HG03103 (cell line): ENCODE results near the gene IPO11.
A peak's percentile ranks its signal among the peaks of the same experiment; 100 is the strongest.

Experiments
- ATAC-seq: cut with Tn5 transposase; IDR thresholded peaks from one replicate; pipeline ENCODE4 v1.9.1; 2021; ENCODE audit warnings: low read depth; ENCODE audit not compliant: unreplicated experiment

The IPO11 gene

DNA sequence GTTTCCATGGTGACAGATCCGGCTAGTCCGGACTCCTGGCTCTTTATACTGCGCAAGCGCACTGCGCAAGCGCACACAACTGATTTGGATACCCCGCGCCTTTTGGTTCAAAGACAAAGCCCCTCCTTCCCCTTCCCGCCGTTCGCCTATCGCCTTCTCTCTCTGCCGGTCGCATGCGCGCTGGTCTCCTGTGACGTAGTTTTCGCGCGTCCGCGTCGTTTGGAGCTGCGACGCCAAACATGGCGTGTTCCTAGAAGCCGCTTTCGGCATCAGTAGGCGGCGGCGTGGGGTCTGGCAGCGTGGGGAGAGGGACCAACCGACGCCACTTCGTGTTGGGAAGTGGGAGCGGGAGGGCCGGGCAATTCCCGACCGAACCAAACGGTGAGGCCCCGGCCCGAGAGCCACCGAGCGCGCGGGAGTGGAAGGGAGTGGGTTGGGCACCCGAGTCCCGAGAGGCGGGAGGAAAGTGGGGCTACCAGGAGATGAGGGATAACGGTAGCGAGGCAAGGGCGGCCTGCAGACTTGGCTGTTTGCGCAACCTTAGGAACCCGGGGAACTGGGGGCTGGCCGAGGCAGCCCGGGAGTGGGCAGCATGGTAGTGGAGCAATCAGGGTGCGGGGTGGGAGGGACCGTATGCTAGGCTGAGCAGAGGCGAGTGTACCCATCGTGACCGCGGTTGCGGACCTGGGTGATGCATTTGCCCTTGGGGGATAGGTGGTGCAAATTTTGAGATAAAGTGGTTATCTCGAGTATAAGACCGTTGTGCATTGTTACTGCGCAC, at the start of gene IPO11:
TSS of gene IPO11 (plus strand) at position 215 of the 781 bp plus-strand sequence. CDS start 24,517 bp downstream, outside the sequence.
- peak; percentile 97 for ATAC-seq

DNA sequence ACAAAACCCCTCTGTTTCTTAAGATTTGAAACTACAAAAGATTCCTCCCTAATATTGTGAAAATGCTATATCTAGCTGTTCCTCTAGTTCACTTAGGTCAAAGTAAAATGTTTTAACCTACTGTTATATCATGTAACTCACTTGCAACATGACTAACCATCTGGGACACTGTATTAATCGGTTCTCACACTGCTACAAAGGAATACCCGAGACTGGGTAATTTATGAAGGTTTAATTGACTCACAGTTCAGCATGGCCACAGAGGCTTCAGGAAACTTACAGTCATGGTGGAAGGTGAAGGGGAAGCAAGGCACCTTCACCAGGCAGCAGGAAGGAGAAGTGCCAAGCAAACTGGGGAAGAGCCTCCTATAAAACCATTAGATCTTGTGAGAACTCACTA, 43.5 kb upstream of the IPO11 start:
- no peak for ATAC-seq

DNA sequence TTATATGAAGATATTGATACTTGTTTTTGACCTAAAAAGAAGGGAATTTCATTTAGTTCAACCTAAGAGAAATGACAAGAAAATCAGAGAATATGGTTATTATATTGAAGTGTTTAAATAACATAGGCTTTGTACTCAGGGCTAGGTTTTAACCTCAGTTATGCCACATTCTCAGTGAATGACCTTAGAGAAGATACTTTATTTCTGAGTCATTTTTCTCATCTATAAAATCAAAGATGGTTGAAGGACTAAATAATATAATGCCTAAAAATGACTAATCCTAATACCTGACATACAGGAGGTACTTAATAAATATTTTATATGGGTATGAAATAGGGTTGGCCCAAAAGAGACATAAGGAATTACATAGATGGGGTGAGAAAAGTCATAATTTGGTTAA, 41.2 kb upstream of the IPO11 start:
- ATAC-seq, result no peak

DNA sequence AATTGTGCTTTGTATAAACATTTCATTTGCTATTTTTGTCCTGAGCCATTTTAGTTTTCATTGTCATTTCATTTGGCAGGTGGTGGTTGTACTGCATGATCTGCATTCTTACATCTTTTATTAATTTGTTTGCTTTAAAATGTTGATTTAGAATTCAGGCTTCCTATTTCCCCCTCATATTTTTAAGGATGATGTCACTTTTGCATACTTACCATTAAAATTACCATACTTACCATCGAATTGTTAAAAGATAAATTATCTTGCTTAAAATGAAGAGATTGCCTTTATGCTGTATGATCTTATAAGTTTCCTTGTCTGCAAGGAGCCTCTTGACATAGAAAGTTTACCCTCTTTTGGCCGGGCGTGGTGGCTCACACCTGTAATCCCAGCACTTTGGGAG, 40.0 kb upstream of the IPO11 start:
- ATAC-seq, result no peak

DNA sequence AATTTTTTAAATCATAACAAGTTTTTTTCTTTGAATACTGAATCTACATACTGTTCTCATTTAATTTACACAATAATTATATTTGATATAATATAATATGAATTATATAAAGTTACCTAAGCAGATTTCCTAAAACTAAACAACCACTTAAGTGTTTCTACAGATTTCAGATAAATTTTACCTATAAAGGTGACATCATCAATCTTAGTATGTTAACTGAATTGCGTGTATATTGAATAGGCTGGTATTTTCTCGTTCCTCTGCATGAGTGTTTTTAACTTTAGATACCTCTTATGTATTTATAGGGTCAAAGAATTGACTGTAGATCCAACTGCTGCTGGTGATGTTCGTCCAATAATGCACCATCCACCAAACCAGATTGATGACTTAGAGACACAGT, 39.2 kb upstream of the IPO11 start:
- ATAC-seq, result no peak

DNA sequence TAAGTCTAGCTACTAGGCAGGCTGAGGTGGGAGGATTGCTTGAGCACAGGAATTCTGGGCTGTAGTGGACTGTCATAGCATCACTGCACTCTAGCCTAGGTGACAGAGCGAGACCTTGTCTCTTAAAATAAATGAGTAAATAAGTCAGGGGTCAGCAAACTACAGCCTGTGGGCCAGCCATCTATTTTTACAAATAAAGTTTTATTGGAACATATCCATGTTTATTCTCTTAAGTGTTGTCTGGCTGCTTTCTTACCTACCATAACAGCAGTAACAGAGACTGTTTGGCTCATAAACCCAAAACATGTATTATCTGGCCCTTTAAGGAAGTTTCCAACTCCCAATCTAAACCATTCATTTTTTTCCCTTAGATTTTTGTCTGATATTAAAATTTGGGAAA, 38.5 kb upstream of the IPO11 start:
- no peak for ATAC-seq

DNA sequence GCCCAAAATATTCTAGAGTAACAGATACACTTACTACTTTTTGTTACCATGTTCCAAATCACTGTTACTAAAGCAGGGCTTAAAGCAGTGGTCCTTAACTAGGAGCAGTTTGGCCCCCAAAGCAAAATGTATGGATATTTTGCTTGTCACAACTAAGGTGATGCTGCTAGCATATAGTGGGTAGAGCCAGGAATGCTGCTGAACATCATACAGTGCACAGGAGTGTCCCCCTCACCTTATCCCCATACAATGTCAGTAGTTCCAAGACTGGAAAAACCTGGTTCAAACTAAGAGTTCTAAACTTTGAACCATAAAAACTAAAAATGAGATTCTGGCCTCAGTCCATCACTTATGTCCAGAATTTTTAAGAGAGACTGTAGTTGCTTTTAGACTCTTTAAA, 36.9 kb upstream of the IPO11 start:
- ATAC-seq, result no peak

DNA sequence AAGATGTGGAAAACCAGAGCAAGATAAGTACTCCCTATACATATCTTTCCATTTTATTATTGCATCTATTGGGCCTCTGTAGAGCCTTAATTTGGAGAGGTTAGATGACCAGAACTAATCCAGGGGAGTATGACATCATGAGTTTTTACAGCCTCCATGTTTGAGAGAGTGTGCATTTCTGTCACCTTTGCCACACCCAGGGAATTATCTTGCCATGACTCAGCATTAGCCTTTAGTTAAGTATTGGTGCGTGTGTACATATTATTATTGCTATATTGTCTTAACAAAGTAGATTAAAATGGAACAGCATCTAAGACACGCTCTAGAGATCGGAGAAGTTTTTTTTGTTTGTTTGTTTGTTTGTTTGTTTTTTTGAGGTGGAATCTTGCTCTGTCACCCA, 36.5 kb upstream of the IPO11 start:
- ATAC-seq, result no peak

DNA sequence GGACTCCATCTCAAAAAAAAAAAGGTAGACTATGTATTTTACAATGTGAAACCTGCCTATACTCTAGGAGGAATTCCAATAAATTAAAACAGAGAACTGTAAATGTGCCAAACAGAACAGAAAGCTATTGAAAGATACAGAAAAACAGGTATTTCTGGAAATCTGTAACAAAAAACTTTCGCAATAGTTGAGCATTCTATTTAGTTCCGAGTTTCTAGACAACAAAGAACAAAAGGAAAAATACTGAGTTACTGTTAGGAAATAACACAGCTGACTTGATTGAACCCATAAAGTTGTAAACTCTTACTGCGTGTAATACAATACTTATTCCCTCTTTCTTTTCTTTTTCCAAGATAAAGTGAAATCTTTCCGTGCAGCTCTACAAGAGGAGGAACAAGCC, 27.4 kb upstream of the IPO11 start:
- ATAC-seq, result no peak

DNA sequence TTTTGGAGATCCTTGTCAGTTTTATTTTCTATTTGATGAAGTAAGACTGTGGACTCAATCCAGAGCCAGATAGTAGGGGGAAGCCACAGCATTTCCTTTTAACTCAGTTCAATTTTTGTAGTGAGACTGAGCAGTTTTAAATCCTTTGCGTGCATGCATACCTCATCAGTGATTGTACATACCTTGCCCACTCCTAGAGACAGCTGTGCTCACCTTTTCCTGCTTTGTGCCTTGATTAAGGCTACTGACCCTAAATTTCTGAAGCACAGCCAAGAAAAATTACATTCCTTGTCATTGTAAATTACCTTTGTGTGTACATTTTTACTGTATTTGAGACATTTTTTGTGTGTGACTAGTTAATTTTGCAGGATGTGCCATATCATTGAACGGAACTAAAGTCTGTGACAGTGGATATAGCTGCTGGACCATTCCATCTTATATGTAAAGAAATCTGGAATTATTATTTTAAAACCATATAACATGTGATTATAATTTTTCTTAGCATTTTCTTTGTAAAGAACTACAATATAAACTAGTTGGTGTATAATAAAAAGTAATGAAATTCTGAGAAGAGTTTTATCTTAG, 26.7 kb upstream of the IPO11 start:
- ATAC-seq, result no peak

DNA sequence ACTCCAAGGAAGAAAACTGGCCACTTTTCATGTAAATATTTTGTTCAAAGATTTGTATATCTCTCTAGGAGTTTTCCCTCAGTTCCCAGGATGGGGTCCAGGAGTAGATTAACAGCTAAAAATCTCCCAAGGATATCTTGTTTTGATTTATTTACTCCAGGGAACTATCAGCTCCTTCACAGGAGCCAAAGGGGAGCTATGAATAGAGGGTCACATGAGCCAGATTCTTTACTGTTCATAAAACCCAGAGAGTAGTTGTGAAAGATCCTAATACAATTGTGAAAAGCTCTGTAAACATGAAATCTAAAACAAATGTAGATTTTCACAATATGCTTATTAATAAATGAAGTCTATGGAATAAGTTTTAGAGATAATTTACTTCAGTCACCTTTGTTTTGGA, 25.7 kb upstream of the IPO11 start:
- ATAC-seq, result no peak

DNA sequence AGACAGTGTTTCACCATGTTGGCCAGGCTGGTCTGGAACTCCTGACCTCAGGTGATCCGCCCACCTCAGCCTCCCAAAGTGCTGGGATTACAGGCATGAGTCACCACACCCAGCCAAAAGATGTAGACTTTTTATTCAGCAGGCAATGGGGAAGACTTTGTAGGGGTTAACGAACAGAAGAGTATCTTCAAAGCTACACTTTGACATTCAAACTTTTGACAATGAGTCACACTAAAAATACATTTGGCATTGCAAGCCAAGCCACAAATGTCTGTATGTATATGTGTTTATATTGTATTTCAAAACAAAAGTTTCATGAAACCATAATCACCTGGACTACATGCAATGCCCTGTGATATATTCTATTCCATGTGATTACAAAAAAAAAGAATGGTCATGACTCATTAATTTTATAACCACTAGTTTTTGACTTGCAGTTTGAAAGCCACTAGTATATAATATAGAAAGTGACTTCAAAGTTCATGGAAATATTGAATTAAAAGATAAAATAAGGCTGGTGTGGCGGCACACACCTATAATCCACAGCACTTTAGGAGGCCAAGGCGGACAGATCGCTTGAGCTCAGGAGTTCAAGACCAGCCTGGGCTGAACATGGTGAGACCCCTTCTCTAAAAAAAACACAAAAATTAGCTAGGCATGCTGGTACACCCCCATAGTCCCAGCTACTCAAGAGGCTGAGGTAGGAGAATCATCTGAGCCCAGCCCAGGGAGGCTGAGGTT, 17.2 kb upstream of the IPO11 start:
- ATAC-seq, result no peak

DNA sequence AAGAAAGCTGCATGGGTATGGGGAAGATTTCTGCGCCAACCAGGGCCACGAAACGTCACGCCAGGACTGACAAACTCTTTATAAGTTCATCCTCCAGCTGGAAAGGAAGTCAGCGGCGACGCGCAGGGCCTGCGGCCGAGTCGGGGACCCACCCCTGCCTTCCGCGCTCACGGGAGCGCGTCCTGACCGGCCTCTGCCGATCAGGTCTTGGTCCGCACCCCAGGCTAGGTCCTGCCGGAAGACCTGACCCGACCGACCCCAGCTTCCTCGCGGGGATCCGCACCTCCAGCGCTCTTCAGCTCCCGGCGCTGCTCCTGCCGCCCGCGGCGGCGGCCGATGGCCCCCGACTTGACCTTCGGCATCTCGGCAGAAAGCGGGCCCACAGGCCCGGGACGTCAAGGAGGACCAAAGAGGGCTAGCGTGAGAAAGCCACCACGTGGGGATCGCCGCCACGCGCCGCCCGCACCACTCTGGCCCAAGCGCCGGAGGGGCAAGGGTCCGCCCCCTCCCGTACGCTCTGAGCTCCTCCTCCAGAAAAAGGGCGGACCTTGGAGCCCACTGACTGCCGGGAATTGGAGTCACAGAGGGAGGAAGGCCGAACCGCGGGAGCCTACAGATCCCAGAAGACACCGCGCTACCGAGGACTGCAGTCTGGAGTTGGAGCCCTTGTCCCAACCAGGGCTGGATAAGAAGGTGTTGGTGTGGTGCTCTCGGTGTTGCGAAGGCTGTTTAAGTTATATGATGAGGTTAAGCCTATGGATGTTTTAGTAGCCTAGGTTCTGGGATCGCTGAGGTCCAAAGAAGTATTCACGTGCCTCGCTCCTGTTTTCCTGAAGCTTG, 8.9 kb upstream of the IPO11 start, which contains the start of gene DIMT1:
TSS of gene DIMT1 (minus strand) at position 495 of the 840 bp plus-strand sequence. CDS start at position 362, 133 bp downstream.
- ATAC-seq, result peak; percentile 95

DNA sequence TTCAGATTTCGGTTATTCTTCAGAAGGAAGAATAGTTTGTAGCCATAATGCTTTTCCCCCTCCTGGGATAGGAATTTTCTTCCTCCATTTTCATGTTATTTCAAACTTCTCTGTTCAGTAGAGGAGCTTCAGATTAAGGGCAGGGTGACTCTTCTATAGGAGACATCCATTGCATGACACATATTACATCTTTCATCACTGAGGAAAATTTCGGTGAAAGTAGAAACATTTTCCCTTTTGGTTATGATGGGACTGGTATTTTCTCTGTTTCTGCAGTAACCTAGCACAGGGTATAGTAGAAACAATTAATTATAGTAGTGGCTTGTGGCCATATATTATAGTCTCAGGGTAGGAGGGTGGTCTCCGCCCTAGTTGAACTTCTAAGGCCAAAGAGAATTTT, 1.1 kb downstream of the IPO11 start:
- ATAC-seq, result no peak

DNA sequence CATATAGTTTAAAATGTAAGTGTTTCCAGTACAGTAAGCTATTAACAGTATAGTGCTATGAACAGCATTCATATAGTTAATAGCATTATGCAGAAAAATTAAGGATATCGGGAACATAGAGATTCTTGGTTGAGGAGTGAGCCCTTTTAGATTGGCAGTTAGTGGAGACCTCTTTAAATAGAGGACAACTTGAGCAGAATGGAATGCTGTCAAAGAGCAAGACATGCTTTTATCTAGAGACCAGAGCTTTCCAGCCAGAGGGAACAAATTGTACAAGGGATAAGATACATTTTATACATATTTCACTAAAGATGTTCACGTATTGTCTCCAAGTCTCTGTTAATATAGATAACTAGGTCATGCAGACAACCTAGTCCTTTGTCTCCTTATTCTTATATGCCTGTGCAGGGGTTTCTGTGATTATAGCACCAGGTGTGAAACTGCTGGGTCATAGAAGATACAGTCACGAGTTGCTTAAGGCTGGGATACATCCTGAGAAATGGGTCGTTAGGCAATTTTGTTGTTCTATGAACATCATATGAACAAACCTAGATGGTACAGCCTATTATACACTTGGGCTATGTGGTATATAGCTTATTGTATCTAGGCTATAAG, 6.0 kb downstream of the IPO11 start:
- no peak for ATAC-seq

DNA sequence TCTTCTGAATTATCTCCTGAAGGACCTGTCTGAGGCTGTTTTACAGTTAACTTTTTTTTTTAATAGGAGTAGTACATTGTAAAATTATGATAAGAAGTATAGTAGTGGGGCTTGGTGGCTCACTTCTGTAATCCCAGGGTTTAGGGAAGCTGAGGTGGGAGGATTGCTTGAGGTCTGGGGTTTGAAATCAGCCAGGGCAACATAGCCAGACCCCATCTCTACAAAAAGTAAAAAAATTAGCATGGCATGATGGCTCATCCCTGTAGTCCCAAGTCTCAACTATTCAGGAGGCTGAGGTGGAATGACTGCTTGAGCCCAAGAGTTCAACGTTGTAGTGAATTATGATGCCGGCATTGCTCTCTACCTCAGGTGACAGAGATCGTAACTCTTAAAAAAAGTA, 7.0 kb downstream of the IPO11 start:
- no peak for ATAC-seq

DNA sequence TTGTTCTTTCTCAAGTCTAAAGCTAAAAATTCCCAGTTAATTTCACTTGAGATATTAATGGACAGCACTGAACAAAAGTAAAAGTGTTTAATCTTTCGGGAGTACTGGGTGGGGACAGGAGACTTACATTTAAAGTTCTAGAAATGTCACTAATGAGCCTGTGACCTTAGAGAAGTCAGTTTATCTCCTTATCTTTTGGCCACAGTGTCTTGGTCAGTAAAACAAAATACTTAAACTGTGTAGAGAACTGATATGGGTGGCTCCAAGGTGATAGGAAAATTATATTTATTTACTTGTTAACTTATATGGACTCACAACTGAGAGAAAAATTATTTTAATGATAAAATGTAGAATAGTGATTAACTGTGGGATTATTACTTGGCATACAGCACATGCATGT, 8.9 kb downstream of the IPO11 start:
- no peak for ATAC-seq

DNA sequence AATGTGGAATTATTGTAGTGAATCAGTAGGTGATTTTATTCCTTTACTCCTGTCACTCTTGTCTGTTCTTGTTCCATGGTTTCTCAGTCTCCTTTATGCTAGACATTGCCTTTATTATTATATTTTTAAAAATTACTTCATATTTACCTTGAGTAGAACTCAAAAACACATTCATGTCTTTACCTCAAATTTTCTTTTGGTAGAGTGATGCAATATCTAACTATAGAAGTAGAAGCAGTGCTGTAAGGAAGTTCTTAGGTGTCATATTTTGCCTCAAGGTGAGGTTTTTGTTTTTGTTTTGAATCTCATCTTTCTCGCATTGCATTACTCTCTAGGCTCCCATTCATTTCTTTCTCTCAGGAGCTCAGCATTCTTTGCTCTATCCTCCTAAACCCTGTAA, 12.2 kb downstream of the IPO11 start:
- ATAC-seq, result no peak

DNA sequence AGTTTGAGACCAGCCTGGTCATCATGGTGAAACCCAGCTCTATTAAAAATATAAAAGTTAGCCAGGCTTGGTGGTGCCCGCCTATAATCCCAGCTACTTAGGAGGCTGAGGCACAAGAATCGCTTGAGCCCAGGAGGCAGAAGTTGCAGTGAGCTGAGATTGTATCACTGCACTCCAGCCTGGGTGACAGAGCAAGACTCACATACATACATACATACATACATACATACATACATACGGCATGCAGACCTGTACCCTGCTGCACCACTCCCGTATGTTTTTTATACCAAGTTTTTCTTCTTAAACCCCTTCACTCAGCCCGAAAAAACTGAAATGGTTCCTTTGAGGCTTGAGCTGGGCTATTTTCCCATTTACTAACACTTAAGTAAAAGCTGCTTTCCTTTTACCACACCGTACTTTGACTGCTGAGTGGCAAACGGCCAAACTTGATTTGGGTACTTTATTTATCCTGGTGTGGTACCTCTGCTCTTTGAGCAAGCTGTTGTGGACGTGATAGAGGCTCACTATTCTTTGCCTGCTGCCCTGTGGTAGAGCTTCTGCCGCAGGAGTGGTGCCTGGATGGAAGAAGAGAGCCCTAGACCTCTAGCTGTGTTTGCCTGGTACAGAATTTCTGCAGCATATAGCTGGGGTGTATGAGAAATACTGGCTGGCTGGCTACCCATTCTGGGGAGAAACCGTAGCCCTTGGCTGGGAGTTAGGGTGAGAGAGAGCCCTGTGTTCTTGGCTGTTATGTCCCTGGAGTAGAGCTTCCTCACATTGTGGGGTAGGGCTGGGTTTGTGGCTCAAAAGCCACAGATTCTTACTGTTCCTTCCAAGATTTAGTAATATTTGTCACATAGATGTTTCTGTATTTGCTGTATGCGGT, 19.4 kb downstream of the IPO11 start:
- no peak for ATAC-seq
